ENCODE data around the gene DIO3. TPM values are rescaled to one million over a fixed set of nuclear protein-coding genes. Genes with fewer than 3 reads are reported as not detected.

DIO3 gene
- total RNA-seq, 4 donors from 2014 or later: 4.2 to 19.5 (median 5.3) TPM

DNA sequence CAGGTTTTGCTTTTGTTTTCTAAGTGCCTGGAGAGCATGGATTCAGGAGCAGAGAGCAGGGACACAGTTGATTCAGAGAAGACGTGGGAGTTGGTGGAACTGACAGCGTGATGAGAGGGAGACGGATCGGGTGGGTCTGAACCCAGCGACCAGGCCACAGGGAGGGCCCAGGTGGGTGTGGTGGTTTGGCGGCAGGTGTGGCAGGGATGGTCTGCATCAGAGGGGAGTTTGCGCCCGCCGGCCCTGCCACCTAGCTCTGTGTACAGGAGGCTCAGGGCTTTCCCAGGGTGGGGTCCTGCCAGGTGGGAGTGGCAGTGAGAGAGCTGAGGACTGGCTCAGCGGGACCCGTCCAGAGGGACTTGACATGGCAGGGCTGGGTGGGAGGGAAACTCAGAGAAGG lies 33.3 kb upstream of the DIO3 start:
- no peaks in the 10 kb centered on the region for H3K4me1 ChIP-seq
- H3K9me3 ChIP-seq: no peaks in the 10 kb centered on the region
- no peak for TF ChIP-seq EP300 (IDR thresholded peaks at IDR 0.05)
- TF ChIP-seq CTCF (IDR thresholded peaks at IDR 0.05): no peak
- TF ChIP-seq POLR2A (IDR thresholded peaks at IDR 0.05): no peak
- no peaks in the 10 kb centered on the region for H3K36me3 ChIP-seq
- WGBS, 2 donors: 85 to 87% methylated on average over 11 of the region's 11 CpGs
- no peaks in the 10 kb centered on the region for H3K27me3 ChIP-seq
- H3K4me3 ChIP-seq: no peak overlapping the region
- H3K27ac ChIP-seq: no peak overlapping the region
- no peak for DNase-seq (ENCODE audit: low spot score in 2 of 2)

- Histone ChIP-seq H3K27me3 (no peaks in the 10 kb centered on the region), H3K36me3 (no peaks in the 10 kb centered on the region), H3K4me3 (no peak overlapping the region), H3K4me1 (no peaks in the 10 kb centered on the region), H3K9me3 (no peaks in the 10 kb centered on the region), H3K27ac (no peak overlapping the region)
- DNase-seq (ENCODE audit: low spot score in 2 of 2): no peak
- TF ChIP-seq CTCF (IDR thresholded peaks at IDR 0.05): no peak
- no peak for TF ChIP-seq POLR2A (IDR thresholded peaks at IDR 0.05)
- no peak for TF ChIP-seq EP300 (IDR thresholded peaks at IDR 0.05)
- 46 to 61% methylated on average over 6 to 13 of the region's 13 CpGs for WGBS, 2 donors
Measured at GRCh38 chr14:101529079-101529478, 32.2 kb upstream of the DIO3 start.

- 84 to 89% methylated on average over 4 of the region's 4 CpGs for WGBS, 2 donors
- no peaks in the 10 kb centered on the region for H3K36me3 ChIP-seq
- no peak for TF ChIP-seq CTCF (IDR thresholded peaks at IDR 0.05)
- no peak for TF ChIP-seq EP300 (IDR thresholded peaks at IDR 0.05)
- TF ChIP-seq POLR2A (IDR thresholded peaks at IDR 0.05): no peak
- no peaks in the 10 kb centered on the region for H3K27me3 ChIP-seq
- no peak overlapping the region for H3K4me3 ChIP-seq
- H3K9me3 ChIP-seq: no peaks in the 10 kb centered on the region
- no peak for DNase-seq (ENCODE audit: low spot score in 2 of 2)
- no peaks in the 10 kb centered on the region for H3K4me1 ChIP-seq
- no peak overlapping the region for H3K27ac ChIP-seq
Measured at GRCh38 chr14:101534198-101534597, 27.1 kb upstream of the DIO3 start.

GRCh38 chr14:101535232-101535631 lies 26.1 kb upstream of the DIO3 start:
- Histone ChIP-seq H3K27ac (no peak overlapping the region), H3K9me3 (no peaks in the 10 kb centered on the region), H3K4me3 (no peak overlapping the region), H3K36me3 (no peaks in the 10 kb centered on the region), H3K27me3 (no peaks in the 10 kb centered on the region), H3K4me1 (no peaks in the 10 kb centered on the region)
- WGBS, 2 donors: 43 to 47% methylated on average over 9 of the region's 9 CpGs
- no peak for DNase-seq (ENCODE audit: low spot score in 2 of 2)
- no peak for TF ChIP-seq CTCF (IDR thresholded peaks at IDR 0.05)
- TF ChIP-seq EP300 (IDR thresholded peaks at IDR 0.05): no peak
- no peak for TF ChIP-seq POLR2A (IDR thresholded peaks at IDR 0.05)

GRCh38 chr14:101535701-101536207 lies 25.5 kb upstream of the DIO3 start:
- 77% methylated on average over 8 of the region's 8 CpGs for WGBS, 2 donors
- no peaks in the 10 kb centered on the region for H3K27me3 ChIP-seq
- TF ChIP-seq EP300 (IDR thresholded peaks at IDR 0.05) (no peak), POLR2A (IDR thresholded peaks at IDR 0.05) (no peak), CTCF (IDR thresholded peaks at IDR 0.05) (no peak)
- no peaks in the 10 kb centered on the region for H3K4me1 ChIP-seq
- H3K36me3 ChIP-seq: no peaks in the 10 kb centered on the region
- no peak overlapping the region for H3K4me3 ChIP-seq
- no peak for DNase-seq (ENCODE audit: low spot score in 2 of 2)
- H3K9me3 ChIP-seq: peaks cover 0 to 1% (median 0%) of the 10 kb centered on the region in 4 donors
- no peak overlapping the region for H3K27ac ChIP-seq
